Loucy (cell line): ENCODE data around the gene ZDHHC19.
A peak's percentile ranks its signal among the peaks of the same experiment; 100 is the strongest.

Source experiments
- H2AFZ ChIP-seq: fragments of 200-600 bp; sonication (generic); 2 replicates; pipeline ENCODE4 v1.6.0; 2016; ENCODE audit warnings: antibody characterized with exemption, mild to moderate bottlenecking, low read length, moderate library complexity
- H3F3A ChIP-seq: fragments of 200-600 bp; 2 replicates; pipeline ENCODE4 v1.6.0; 2016; ENCODE audit warnings: antibody characterized with exemption, low read depth, mild to moderate bottlenecking
- H3K27me3 ChIP-seq: fragments of 200-600 bp; sonication (generic); 2 replicates; pipeline ENCODE4 v1.6.1; 2014; ENCODE audit warnings: low read length, mild to moderate bottlenecking; ENCODE audit not compliant: insufficient read depth, poor library complexity, severe bottlenecking
- H3K36me3 ChIP-seq: fragments of 200-600 bp; sonication (generic); 2 replicates; pipeline ENCODE4 v1.6.1; 2016; ENCODE audit warnings: low read length; ENCODE audit not compliant: insufficient read depth
- H3K4me1 ChIP-seq: fragments of 200-600 bp; sonication (generic); 2 replicates; pipeline ENCODE4 v1.5.1; 2014; ENCODE audit warnings: low read length, mild to moderate bottlenecking; ENCODE audit not compliant: insufficient read depth, poor library complexity, severe bottlenecking
- H3K4me2 ChIP-seq: fragments of 200-600 bp; sonication (generic); 2 replicates; pipeline ENCODE4 v1.6.0; 2014; ENCODE audit warnings: antibody characterized with exemption, low read length, low read depth, mild to moderate bottlenecking; ENCODE audit not compliant: poor library complexity, severe bottlenecking
- H3K4me3 ChIP-seq: fragments of 200-600 bp; sonication (generic); 2 replicates; pipeline ENCODE4 v1.5.1; 2014; ENCODE audit warnings: low read length, mild to moderate bottlenecking, mixed read lengths; ENCODE audit not compliant: poor library complexity, severe bottlenecking
- H3K79me2 ChIP-seq: fragments of 200-600 bp; sonication (generic); 2 replicates; pipeline ENCODE4 v1.6.1; 2014; ENCODE audit warnings: low read length; ENCODE audit not compliant: insufficient read depth
- H3K9ac ChIP-seq: fragments of 200-600 bp; sonication (generic); 2 replicates; pipeline ENCODE4 v1.6.0; 2014; ENCODE audit warnings: mild to moderate bottlenecking, low read depth, low read length, moderate library complexity; ENCODE audit not compliant: poor library complexity, severe bottlenecking
- H3K9me2 ChIP-seq: fragments of 200-600 bp; sonication (generic); replicated peaks from 2 replicates; pipeline ENCODE4 v1.6.1; 2016; ENCODE audit warnings: low read depth, low read length, mixed read lengths
- H3K9me3 ChIP-seq: fragments of 200-600 bp; sonication (generic); 2 replicates; pipeline ENCODE4 v1.6.1; 2014; ENCODE audit warnings: mild to moderate bottlenecking, antibody characterized with exemption, low read length, low read depth; ENCODE audit not compliant: insufficient read depth
- H4K20me1 ChIP-seq: fragments of 200-600 bp; sonication (generic); 2 replicates; pipeline ENCODE4 v1.6.0; 2014; ENCODE audit warnings: antibody characterized with exemption, low read length, mild to moderate bottlenecking; ENCODE audit not compliant: insufficient read depth, poor library complexity, severe bottlenecking
- EZH2phosphoT487 ChIP-seq: fragments of 200-600 bp; IDR thresholded peaks from 2 replicates; pipeline ENCODE4 v1.6.1; 2018; ENCODE audit warnings: antibody characterized with exemption, mild to moderate bottlenecking, moderate library complexity, borderline replicate concordance
- TF ChIP-seq, protein P1 (sequence below): fragments of 200-600 bp; sonication (generic); conservative IDR thresholded peaks from 2 replicates; pipeline ENCODE4 v1.5.1; 2014; ENCODE audit warnings: mild to moderate bottlenecking, antibody characterized with exemption, low read length

ZDHHC19 gene

GRCh38 chr3:196219970-196220311 is 8.7 kb upstream of the ZDHHC19 start:
- Histone ChIP-seq H3K4me3 (peak overlapping the region; percentile 66), H4K20me1 (no peaks in the 10 kb centered on the region), H3K4me2 (peak overlapping the region; percentile 77), H3K9me3 (no peaks in the 10 kb centered on the region), H3K9me2 (no peaks in the 10 kb centered on the region), H3K4me1 (peaks cover 29% of the 10 kb centered on the region), H3K27me3 (no peaks in the 10 kb centered on the region), H2AFZ (peak overlapping the region; percentile 65; the same call in 1 of the 2 replicates), H3K9ac (peak overlapping the region; percentile 59), H3F3A (no peaks in the 10 kb centered on the region), H3K79me2 (no peaks in the 10 kb centered on the region), H3K36me3 (no peaks in the 10 kb centered on the region)
- no peak for TF ChIP-seq EZH2phosphoT487
- TF ChIP-seq, protein P1, sequence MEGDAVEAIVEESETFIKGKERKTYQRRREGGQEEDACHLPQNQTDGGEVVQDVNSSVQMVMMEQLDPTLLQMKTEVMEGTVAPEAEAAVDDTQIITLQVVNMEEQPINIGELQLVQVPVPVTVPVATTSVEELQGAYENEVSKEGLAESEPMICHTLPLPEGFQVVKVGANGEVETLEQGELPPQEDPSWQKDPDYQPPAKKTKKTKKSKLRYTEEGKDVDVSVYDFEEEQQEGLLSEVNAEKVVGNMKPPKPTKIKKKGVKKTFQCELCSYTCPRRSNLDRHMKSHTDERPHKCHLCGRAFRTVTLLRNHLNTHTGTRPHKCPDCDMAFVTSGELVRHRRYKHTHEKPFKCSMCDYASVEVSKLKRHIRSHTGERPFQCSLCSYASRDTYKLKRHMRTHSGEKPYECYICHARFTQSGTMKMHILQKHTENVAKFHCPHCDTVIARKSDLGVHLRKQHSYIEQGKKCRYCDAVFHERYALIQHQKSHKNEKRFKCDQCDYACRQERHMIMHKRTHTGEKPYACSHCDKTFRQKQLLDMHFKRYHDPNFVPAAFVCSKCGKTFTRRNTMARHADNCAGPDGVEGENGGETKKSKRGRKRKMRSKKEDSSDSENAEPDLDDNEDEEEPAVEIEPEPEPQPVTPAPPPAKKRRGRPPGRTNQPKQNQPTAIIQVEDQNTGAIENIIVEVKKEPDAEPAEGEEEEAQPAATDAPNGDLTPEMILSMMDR: no peak

- Histone ChIP-seq H4K20me1 (no peaks in the 10 kb centered on the region), H3K9me2 (no peaks in the 10 kb centered on the region), H2AFZ (peak overlapping the region; percentile 65; the same call in 1 of the 2 replicates), H3K79me2 (no peaks in the 10 kb centered on the region), H3K9me3 (no peaks in the 10 kb centered on the region), H3K9ac (peak overlapping the region; percentile 59), H3F3A (no peaks in the 10 kb centered on the region), H3K4me2 (peak overlapping the region; percentile 77), H3K4me1 (peaks cover 29% of the 10 kb centered on the region), H3K4me3 (peak overlapping the region; percentile 66), H3K36me3 (no peaks in the 10 kb centered on the region), H3K27me3 (no peaks in the 10 kb centered on the region)
- TF ChIP-seq EZH2phosphoT487: no peak
- TF ChIP-seq, protein P1: no peak
Measured at GRCh38 chr3:196219194-196219969, 8.2 kb upstream of the ZDHHC19 start.

GRCh38 chr3:196218155-196218712 is 7.0 kb upstream of the ZDHHC19 start:
- Histone ChIP-seq H3K9me3 (no peaks in the 10 kb centered on the region), H3K4me2 (peak overlapping the region; percentile 77), H3F3A (no peaks in the 10 kb centered on the region), H3K27me3 (no peaks in the 10 kb centered on the region), H4K20me1 (no peaks in the 10 kb centered on the region), H3K9me2 (no peaks in the 10 kb centered on the region), H3K9ac (peak overlapping the region; percentile 43), H3K4me3 (peak overlapping the region; percentile 66), H3K79me2 (no peaks in the 10 kb centered on the region), H3K36me3 (no peaks in the 10 kb centered on the region), H3K4me1 (peaks cover 29% of the 10 kb centered on the region), H2AFZ (no peak overlapping the region)
- TF ChIP-seq, protein P1: no peak
- TF ChIP-seq EZH2phosphoT487: no peak
